ENCODE measurements around the gene GNAS. TPM values are rescaled to one million over a fixed set of nuclear protein-coding genes. Genes with fewer than 3 reads are reported as not detected.
"Not testable (repeated sequence)": the region's sequence is repeated elsewhere in the genome, so short reads cannot be mapped to it uniquely, and the experiment has no call there.

Gene GNAS
- polyA plus RNA-seq, 1 donor: 3,555 TPM

DNA sequence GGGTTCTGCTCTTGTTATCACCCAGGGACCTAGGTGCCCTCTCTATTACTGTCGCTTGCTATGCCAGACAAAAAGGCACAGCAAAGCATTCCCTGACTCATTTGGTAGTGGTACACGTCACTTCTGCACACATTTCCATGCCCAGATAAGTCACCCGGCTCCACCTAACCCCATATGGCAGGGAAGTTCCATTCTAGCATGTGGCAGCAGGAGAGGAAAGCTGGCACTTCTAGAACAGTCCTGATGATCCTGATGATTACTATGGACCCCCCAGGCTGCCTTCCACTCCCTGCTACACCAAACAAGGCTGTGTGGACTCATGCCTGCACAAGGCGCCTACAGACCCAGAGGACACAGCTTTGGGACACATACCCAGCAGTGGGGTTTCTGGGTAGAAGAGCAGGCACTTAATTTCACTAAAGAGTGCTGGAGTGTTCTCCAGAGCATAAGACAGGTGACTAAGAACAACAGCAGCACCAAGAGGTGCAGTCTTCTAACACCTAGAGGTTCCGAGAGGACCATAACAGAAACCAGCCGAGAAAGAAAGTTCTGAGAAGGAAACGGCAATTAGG is 75.1 kb downstream of the GNAS start:
- no peak for DNase-seq (ENCODE audit: low read depth)

DNA sequence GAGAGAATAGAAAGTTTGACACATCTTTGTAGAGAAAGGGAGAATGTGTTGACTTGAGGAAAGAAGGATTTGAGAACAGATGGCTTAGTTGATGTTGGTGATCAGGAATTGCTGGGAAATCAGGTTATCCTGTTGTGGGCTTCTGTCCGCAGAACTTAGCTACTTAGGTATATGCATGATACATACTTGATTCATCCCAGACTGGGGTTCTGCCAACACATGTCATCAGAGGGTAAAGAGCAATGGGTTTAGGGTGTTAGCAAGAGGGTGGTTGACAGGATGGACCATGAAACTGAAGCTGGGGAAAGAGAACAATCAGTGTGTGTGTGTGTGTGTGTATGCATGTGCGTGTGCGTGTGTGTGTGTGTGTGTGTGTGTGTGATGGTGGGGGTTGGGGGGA is 78.0 kb downstream of the GNAS start:
- DNase-seq (ENCODE audit: low read depth): no peak

DNA sequence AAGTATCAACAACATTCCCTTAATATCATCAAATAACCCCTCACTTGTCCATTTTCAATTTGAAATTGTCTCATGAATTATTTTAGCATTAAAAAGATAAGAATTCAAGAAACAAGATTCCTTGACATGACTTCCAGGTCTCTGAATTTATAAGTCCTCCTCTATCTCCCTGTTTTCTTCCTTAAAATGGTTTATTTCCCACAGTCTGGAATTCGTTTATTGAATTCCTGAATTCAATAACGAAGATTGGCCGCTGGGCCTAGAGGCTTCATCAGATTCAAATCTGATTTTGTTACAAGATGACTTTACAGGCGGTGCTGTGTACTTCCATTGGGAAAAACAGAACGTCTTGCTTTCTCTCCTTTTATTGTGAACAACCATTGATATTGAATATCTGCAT is 79.7 kb downstream of the GNAS start:
- no peak for DNase-seq (ENCODE audit: low read depth)

DNA sequence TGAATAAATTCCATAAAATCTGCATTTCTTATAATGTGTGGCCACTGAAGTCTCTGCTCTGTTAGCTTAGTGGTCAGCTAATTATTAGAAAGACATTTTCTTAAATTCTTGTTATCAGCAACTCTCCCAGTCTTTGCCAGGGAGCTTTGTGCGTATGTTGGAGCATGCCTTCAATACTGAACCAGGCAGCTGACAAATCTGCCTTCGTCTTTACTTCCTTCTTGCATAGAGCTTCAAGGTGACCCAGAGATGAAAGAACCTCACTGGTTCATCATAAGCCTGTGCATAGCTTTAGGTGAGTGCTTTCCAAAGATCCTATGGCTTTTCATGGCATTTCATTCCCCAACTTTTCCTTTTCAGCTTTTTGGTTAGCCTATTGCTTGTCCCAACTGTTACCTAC is 85.6 kb downstream of the GNAS start:
- DNase-seq (ENCODE audit: low read depth): no peak

DNA sequence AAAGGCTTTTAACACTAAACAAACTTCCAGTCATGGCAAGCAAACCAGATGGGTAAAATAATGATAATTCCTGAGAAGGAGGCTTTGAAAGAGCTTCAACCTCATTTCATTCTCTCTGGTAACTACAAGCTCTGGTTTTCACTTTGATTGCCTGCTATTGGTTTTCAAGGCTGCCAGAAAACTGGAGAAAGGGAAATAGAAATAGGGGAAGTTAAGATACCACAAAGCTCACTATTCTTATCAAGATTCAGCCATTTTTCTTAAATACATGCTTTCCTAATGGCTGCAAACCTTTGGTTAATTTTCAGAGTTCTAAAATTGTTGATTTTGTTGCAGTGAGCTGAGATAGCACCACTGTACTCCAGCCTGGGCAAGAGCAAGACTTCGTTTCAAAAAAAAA is 86.0 kb downstream of the GNAS start:
- no peak for DNase-seq (ENCODE audit: low read depth)

DNA sequence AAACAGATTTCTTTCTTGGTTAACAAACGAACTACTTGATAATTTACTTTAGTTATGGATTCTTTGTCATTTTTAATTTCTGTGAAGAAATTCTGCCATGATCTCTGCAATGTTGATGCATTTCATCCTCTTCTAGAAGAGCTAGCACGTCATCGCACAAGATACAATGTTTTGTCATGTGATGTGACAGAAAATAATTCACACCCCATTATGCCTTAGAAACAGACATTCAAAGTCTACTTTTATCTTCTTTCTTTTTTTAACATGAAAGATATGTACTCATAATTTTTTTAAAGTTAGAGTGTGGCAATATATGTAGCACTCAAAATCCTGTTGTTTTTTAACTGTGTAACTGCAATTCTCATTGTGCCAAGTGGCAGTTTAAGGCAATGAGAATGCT is 89.0 kb downstream of the GNAS start:
- DNase-seq (ENCODE audit: low read depth): no peak

DNA sequence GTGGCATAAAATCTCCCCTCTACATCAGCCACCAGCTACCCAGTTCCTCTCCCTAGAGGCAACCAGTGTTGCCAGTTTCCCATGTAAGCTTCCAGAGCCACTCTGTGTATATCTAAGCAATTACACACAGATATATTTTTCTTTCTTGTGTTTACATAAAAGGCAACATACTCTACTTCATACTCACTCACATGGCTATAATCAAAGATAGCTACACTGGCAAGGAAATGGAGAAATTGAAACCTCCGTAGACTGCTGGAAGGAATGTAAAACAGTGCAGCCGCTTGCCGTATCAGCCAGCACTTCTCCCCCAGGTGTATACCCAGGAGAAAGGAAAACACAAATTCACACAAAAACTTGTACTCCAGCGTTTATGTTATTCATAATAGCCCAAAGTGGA is 90.0 kb downstream of the GNAS start:
- no peak for DNase-seq (ENCODE audit: low read depth)

DNA sequence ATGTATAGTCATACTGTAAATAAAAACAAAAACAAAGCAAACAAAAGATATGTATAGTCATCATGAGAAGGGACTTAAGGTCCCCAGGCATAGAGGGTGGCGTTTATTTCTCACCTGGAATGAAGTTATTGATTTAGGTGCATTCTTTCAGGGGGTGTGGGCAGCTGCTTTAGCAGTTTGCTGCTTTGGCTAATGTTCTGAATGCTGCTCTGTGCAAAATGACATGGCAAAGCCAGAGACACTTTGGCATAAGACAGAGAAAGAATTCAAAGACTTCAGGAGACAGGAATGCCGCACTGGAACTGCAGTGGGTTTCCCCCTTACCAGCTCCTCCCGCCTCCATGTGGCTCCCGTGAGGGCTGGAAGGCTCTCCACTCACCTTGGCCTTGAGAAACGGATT is 92.1 kb downstream of the GNAS start:
- no peak for DNase-seq (ENCODE audit: low read depth)

DNA sequence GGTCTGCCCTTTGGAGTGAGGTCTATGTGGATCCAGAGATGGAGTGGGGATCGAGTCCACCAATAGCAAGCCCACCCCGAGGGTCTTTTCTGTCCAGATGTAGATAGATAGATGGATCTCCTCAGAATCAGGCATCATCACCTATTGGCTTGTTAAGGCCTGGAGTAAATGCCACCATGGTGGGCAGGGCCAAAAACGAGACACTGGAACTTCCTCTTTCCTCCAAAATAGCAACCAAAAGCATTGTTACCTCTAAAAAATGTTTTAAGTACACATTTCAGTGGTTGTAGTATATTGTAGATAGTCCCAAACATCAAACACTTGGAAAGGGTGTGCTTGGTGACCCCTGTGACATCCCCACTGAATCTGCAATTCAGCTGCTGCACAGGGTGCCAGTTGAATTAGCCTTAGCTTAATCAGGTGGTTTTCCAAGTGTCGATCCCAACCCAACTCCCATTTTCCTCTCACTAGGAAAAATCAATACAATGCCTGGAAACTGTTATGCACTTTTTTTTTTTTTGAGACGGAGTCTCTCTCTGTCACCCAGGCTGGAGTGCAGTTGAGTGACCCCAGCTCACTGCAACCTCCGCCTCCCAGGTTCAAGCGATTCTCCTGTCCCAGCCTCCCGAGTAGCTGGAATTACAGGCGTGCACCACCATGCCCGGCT is 93.6 kb downstream of the GNAS start:
- DNase-seq (ENCODE audit: low read depth): no peak

DNA sequence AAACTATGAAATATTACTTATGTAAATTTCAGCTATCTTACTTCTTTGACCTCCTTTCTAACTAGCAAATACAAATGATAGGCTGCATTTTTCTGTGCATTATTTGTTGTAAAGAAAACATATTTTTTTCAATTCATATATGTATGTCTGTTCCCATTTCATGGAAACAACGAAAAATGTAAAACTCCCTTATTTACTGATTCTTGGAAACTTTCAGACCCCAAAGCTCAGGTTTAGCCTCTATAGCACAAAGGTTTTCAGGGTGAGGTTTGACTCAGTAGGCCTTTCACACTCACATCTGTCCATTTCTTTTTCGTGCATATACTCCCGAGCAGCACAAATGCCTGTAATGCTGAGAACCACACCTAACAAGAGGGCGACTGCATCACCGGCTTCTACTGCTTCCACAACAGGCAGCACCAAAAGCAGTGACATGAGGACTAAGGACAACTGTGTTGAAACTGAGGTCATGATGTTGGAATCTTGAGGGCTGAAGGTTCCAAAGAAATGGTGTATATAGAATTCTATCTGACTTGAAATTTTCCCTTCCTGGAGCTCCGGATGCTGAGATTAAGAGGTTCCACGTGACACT is 95.4 kb downstream of the GNAS start:
- DNase-seq (ENCODE audit: low read depth): not testable (repeated sequence)

DNA sequence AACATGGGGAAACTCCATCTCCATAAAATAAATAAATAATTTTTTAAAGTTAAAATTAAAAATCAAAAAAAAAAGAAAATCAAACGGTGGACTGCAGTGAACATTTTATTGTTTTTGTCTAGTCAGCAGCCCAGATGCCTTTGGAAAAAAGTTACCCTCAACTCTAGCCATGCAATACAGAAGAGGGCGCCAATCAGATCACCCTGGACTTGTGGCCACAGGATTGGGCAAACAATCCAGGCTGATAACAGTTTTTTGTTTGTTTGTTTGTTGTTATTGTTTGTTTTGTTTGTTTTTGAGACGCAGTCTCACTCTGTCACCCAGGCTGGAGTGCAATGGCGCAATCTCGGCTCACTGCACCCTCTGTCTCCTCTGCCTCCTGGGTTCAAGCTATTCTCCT is 98.1 kb downstream of the GNAS start:
- DNase-seq (ENCODE audit: low read depth): no peak

DNA sequence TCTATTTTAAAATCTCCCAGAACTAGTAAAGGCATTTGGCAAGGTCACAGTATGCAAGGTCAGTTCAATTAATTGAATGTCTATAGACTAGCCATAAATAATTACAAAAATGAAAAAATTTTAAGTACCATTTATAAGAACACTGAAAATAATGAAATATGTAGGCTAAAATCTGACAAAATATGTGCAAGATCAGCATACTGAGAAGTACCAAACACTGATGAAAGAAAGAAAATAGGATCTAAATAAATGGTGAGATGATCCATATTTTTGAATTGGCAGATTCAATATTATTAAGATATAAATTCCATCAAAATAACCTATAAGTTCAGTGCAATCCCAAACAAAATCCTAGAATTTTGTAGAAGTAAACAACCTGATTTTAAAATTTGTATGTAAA is 100.5 kb downstream of the GNAS start:
- DNase-seq (ENCODE audit: low read depth): no peak

DNA sequence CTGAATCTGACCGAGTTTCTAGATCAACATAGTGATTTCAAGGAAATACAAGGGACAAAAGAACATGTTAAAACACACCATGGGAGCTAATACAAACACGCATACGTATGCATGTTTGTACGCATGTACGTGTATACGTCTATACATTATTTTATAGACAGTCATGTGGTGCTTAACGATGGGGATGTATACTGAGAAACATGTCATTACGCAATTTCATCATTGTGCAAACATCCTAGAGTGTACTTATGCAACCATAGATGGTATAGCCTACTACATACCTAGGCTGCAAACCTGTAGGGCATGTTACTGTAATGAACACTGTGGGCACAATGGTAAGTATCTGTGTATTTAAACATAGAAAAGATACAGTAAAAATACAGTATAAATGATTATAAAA is 103.6 kb downstream of the GNAS start:
- no peak for DNase-seq (ENCODE audit: low read depth)

DNA sequence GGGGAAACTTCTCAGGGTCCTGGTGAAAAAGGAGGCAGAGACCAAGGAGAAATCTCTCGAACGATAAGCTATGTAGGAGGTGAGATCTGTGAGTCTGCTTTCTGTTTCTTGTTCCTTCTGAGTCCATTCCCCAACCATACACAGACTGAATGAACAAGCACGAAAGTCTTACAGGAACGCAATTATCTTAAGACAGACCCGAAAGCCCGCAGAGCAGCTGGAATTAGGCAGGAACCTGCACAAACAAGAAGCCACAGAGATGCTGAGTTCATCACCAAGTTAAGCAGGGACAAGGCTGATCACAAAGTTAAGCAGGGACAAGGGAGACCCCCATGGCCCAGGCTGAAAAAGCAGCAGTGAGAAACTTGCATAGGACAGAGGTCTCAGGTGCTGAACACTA is 107.1 kb downstream of the GNAS start:
- no peak for DNase-seq (ENCODE audit: low read depth)

Other genes starting within 250 kb of the GNAS start
- gene STX16, start 201.4 kb upstream of the GNAS start, polyA plus RNA-seq (ENCODE audit: insufficient read length): 67.1 TPM
- 42.3 TPM for gene NPEPL1, start 159.9 kb upstream of the GNAS start, polyA plus RNA-seq (ENCODE audit: insufficient read length)
- 2.8 TPM for gene GNAS-AS1, start 1.8 kb upstream of the GNAS start, polyA plus RNA-seq (ENCODE audit: insufficient read length)
- 60.9 TPM for gene NELFCD, start 128.5 kb downstream of the GNAS start, polyA plus RNA-seq (ENCODE audit: insufficient read length)
- 57.3 TPM for gene CTSZ, start 154.5 kb downstream of the GNAS start, polyA plus RNA-seq (ENCODE audit: insufficient read length)
- 0.68 TPM for gene TUBB1, start 166.7 kb downstream of the GNAS start, polyA plus RNA-seq (ENCODE audit: insufficient read length)
- gene ATP5F1E, start 179.6 kb downstream of the GNAS start, polyA plus RNA-seq (ENCODE audit: insufficient read length): 156 TPM
- gene PRELID3B, start 190.1 kb downstream of the GNAS start, polyA plus RNA-seq (ENCODE audit: insufficient read length): 47.0 TPM